AML-193 (cell line): ENCODE results near the gene NIM1K.
"Not testable (repeated sequence)": the region's sequence is repeated elsewhere in the genome, so short reads cannot be mapped to it uniquely, and the experiment has no call there.

Source experiments
- DNase-seq, 2 experiments: peaks; one replicate each; lab custom pipeline; 2025; lab: John Stamatoyannopoulos, UW

The NIM1K gene

DNA sequence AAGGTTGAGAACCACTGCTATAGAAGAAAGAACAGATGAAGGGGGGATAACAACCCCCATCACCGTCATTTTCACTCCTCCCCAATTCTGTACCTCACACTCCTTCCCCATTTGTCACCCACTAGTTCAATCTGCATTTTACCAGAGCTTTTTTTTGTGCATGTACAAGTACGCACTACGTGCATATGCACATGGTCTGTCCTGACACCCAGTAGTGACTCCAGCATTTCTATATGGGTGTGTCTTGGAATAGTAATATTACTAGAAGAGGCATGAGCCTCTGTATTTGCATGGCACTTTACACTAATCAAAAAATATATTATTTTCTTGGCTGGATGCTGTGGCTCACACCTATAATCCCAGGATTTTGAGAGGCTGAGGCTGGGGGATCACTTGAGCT, 38.7 kb downstream of the NIM1K start:
- DNase-seq = no peak

DNA sequence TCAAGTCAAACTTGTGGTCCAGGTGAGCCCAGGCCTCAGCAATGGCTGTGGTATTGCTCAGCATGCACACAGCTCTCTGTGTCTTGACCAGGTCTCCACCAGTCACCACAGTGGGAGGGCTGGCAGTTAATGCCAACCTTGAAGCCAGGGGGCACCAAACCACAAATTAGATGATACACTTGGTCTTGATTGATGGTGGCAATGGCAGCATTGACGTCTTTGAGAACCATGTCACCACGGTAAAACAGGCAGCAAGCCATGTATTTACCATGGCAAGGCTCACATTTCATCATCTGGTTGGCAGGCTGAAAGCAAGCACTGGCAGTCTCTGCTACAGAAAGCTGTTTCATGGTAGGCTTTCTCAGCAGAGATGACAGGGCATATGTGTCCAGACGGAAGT, 40.0 kb downstream of the NIM1K start:
- DNase-seq = no peak

DNA sequence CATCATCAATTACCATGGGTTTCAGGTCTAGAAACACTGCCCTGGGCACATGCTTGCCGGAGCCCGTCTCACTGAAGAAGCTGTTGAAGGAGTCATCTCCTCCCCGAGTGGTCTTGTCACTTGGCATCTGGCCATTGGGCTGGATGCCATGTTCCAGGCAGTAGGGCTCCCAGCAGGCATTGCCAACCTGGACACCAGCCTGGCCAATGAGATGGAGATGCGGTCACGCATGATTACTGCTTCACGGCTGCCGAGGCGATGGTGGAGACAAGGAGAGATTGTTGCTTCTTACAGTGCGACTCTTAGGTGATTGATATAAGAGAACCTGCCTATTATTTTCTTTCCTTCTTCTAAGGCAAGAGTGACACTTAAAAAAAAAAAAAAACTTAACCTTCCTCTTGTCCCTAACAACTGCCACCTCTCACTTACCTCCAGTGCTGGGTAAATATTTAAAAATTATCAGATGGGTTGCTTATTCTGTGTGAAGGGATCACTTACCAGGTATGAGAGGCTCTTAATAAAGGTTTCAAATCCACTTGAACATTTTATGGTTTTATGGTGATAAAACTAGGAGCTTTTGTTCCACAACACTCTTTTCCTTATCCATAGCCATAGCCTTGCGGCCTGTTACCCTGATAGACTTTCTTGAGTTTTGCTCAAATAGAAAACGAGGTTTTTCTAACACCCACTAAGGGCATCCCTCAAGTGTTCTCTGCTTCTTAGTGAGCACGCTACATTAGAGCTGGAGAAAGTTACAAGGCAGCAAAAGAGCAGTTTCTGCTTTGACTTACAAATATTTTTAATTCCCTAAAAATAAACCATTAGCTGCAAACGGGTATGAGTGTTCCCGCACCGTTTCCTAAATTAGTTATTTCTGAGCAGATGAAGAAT, 41.2 kb downstream of the NIM1K start:
- no peak for DNase-seq

DNA sequence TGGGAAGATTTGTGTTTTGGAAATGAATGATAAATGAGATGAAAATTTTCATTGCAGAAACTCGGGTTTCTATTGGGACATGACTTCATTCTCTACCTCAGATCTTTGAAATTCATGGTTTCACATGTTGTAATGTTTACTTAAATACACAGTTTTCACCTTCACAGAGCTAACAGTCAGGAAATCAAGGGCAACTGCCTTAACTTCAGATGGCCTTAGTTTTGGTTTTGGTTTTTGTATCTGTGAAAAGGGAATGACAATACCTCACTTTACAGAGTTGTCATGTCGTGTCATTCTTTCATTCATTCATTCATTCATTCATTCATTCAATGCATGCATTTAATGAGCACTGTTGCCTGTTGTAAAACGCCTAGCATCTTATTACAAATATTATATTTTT, 41.9 kb downstream of the NIM1K start:
- DNase-seq = no peak

DNA sequence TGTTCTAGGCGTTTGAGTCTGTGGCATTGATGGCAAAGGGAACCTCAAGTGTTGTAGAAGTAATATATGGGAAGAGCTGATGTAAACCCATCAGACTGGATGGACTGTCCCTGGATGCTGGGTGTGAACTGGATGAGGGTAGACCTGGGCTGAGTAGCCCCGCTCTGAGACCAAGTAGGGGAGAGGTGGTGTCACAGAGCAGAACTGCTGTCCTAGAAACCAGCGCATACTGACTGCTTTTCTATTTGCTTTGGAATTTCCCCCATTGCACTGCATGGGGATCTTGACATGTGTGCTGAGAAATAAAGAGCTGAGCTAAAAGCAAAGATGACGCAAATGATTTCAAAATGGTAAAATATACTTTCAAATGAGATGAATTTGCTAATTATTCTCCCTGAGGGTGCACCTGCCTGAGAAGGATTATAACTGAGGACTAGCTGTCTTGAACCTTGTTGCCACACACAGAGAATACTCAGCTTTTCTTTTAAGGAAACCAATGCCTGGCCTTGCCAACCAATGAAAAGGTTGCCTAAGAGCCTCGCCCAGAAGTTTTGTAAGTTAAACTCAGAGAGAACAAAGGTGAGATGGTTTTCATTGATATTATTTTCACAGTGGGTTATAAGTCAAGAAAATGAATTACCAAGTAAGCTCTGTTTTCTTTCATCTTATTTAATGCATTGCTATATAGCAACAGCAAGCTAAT, 44.8 kb downstream of the NIM1K start:
- no peak for DNase-seq

DNA sequence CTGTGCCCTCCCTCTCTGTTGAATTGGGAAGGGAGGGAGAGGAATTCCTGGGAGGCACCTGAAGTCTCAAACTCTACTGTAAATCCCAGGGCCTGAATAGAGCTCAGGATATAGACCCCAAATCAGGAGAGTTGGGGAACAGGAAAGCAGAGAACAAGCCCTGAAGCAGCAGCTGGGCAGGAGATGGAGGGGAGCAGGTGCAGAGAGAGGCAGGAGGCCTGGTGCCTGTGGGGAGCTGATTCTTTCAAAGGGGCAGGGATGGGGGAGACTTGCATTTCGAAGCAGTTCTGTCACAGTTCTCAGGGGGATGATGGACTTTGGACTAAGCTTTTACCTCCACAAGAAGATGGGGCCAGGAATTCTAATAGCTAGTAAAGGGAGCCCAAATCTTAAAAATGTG, 50.2 kb downstream of the NIM1K start:
- DNase-seq = no peak

DNA sequence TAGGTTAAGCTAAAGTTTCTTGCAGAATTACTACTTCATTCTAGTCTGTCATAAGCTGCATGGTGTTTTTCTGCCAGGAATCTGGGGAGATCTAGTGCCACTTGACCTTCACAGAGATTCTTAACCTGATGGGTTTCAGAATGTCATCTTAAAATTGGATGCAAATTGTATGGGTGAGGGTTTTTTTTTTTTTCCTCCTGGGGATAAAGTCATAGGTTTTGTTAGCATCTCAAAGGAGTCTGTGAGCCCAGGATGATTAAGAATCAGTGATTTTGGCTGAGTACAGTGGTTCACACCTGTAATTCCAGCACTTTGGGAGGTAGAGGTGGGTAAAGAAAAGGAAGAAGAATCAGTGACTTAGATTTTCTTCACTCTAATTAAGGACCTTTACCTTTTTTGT, 51.2 kb downstream of the NIM1K start:
- DNase-seq = no peak

DNA sequence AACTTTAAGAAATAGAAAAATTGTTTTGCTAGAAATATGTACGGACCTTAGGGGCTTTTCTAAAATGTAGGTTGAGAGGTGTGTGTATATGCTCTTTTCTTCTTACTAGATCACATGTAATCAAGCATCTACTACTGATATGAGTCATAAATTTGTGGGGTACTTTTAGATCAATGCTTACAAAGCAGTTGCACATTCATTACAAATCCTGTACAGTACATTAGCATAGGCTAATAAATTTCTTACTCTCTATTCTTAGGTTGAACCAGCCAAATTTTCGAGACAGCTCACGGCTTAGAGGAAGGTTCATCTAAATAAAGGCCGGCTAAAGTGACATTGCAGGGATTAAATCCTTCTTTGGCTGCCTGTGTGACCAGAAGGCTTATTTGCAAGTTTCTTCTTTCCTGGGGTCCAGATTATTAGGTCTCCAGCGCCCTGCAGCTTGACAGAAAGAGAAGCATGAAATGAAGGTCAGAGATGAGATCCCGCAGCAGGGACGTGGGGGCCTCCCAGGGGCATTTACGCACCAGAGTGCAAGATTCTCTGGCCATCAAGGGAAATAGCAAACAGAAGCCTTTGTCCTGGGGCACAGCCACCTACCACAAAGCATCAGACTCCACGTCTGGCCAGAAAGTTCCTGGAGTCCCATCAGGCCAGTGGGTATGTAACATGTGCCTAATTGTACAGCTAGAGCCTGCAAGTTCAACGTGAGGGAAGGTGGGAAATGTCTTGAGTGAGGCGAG, 53.0 kb downstream of the NIM1K start:
- no peak for DNase-seq

DNA sequence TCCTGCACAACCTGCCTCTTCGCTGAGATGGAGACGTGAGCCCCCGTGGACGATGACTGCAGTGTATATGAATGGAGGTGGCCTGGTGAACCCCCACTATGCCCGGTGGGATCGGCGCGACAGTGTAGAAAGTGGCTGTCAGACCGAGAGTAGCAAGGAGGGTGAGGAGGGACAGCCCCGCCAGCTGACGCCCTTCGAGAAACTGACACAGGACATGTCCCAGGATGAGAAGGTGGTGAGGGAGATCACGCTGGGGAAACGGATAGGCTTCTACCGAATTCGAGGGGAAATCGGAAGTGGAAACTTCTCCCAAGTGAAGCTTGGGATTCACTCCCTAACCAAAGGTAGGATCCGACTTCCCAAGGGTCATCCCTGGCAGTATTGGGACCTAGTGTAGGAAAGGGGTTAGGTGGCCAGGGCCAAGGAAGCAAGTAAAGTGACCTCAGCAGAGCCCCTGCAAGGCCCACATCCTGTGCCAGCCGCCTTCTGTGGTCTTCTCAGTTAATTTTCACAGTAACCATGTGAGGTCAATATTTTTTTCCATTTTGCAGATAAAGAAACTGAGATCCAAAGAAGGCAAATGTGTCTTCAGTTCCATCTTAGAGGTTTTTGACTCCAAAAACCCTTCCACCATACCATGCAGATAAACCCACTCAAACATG, 53.8 kb downstream of the NIM1K start:
- no peak for DNase-seq

DNA sequence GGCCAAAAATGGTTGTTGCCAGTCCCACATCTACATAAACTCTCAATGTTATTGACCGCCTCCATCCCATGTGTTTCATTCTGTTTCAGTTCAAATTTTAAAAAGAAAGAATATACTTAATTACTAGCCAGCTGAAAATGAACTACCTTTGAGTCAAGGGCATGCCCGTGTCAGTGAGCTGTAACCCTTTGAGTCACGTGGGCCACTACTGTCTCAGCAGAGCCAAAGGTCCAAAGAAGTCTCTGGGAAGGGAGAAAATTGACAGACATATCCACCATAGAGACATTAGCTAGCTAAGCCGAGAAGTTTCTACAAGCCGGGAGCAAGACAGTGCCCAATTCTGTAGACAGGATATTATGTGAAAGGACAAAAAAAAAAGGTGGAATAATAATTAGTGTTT, 59.7 kb downstream of the NIM1K start:
- DNase-seq = no peak

DNA sequence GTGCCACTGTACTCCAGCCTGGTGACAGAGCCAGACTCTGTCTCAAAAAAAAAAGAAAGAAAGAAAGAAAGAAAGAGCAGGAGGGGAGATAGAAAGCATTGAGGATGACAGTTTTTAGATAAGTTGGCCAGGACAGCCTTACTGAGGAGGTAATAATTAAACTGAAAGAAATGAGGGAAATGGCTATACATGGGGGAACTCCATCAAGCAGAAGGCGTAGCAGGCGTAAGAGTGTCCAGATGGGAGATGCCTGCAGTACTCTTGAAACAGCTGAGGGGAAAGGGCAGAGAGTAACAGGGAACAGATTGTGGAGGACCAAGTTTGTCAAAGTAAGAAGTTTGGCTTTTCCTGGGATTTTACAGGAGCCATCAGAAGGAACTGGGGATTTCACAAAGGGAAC, 63.7 kb downstream of the NIM1K start:
- no peak for DNase-seq

DNA sequence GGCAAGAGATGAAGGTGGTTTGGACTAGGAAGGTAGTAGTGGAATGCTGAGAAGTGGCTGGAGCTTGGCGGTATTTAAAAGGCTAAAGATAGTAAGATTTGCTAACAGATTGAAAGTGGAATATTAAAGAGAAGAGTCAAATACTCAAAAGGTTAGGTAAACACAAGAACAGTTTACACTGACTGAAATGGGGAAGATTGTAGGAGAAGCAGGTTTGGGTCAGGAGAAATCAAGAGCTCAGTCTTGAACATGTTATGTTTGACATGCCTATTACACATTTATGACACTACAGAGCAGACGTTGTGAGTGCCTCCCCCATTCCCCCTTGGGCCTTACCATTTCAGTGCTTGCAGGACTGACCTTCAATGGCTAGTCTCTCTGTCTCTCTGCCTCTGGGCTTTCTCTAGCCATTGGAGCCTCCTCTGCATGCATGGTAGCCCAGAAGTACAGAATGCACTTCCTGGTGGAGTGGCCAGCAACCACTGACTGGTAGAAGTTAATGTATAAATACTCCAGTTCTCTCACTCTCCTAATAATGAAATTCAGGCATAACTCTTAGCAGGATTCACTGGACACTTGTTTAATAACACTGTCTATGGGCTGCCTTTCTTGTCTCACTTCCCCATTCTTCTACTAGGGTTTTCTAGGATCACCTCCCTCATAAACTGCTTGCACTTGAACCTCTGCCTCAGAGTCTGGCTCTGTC, 64.4 kb downstream of the NIM1K start:
- no peak for DNase-seq

DNA sequence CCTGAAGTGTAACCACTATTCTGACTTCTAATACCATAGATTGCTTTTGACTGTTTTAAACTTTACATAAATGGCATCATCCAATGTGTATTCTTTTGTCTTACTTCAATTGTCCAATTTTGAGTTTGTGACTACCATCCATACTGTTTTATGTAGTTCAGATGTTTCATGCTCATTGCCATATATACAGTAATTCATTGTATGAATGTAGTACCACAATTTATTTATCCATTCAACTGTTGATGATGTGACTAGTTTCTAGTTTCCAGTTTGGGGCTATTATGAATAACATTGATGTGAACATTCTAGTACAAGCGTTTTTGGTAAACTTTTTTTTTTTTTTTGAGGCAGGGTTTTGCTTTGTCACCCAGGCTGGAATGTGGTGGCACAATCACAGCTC, 66.1 kb downstream of the NIM1K start:
- DNase-seq = no peak

DNA sequence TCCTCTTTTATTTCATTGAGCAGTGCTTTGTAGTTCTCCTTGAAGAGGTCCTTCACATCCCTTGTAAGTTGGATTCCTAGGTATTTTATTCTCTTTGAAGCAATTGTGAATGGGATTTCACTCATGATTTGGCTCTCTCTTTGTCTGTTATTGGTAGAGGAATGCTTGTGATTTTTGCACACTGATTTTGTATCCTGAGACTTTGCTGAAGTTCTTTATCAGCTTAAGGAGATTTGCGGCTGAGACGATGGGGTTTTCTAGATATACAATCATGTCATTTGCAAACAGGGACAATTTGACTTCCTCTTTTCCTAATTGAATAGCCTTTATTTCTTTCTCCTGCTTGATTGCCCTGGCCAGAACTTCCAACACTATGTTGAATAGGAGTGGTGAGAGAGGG, 70.2 kb downstream of the NIM1K start:
- not testable (repeated sequence) for DNase-seq

DNA sequence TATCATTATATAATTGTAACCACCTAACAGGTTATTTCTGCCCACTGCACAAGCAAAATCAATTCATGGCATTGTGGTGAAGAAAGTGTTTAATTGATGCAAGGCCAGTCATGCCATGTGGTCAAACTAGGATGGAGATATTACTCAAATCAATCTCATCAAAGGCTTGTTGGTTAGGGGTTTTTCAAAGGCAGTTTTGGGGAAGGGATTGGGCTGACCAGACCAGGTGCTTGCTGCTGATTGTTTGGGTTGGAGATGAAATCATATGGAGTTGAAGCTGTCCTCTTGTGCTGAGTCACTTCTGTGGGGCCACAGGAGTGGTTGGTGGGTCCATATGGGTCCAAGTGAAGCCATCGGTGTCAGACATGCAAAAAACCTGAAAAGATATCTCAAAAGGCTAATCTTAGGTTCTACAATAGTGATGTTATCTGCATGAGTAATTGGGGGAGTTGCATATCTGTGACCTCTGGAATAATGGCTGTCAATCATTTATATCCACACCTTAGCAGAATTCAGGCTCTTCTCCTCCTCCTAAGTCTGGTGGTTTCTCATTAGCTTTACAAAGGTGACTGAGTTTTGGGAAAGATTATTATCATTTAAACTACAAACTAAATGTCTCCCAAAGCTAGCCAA, 76.3 kb downstream of the NIM1K start:
- DNase-seq = no peak

DNA sequence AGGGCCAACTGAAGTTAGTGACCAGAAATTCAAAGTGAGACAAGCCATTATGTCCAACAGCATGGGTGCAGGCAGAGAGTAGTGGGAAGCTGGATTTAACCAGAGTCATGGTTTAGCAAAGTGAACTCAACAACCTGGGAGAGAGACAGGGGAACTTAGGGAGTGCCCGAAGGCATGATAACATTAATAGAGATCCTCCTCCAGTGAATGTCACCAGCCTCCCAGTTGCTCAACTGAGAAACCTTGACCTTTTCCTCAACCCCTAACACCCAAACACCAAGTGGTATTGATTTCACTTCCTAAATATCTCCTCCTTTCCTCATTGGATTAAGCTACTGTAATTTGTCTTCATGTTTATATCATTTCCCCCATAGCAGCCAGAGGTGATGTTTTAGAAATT, 78.6 kb downstream of the NIM1K start:
- DNase-seq = no peak

DNA sequence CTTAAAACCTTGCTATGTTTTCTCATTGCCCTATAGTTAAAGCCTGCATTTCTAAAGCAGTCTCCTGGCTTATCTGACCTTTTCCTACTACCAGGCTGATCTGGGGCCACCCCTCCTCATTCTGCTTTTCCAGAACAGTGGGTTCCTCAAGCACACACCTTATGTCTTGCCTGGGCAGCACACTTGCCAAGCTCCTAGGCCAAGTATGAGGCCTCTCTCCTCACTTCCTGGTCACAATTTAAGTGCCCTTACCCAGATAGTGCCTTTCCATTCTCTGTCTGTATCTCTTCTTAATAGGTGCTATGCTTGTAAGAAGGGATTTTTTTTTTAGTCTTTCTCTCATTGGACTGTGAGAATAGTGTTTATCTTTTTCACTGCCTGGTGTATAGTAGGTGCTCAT, 81.5 kb downstream of the NIM1K start:
- no peak for DNase-seq

DNA sequence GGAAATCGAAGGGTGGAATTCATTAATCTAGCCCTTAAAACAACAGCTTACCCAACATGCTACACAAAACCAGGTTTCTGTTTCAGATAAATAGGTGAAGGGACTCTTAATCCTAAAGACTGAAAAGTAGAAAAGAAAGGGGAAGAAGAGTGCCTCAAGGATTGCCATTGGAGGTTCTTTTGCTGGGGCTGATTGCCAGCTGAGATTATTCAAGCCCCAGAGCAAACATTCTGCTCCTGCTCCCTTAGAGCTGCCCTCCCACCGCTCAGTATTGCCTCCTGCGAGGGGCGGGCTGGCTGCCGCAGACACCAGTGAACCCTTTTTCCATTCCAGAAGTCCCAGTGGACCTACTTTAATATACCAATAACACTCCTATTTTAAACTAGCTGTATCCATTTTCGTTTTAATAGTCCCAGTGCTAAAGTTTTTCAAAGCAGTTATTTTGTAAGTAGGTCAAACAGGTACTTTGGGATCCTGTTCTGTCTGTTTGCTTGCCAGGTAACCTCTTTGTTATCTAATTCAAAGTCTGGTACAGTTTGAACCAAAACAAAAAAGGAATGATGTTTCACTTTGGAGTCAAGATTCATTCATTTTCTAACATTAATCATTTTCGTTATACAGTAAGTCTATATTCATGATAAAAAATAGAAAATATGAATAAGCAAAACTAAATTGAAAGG, 82.5 kb downstream of the NIM1K start:
- no peak for DNase-seq

DNA sequence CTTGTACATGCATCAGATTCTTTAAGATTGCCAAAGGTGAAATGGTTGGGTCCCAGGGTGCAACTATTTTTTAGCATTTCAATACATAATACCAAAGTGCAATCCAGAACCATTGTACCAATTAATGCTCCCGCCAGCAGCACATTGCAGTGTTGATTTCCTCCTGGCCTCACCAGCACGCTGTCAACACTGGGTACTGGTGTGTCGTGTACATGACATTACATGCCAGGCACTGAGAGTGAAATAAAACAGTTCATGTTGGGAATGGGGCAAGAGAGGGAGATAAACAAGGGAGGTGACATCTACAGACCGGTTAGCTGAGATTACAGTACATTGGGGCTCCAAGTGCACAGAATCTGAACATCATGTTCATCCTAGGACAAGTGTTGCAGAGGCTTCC, 83.4 kb downstream of the NIM1K start:
- no peak for DNase-seq

DNA sequence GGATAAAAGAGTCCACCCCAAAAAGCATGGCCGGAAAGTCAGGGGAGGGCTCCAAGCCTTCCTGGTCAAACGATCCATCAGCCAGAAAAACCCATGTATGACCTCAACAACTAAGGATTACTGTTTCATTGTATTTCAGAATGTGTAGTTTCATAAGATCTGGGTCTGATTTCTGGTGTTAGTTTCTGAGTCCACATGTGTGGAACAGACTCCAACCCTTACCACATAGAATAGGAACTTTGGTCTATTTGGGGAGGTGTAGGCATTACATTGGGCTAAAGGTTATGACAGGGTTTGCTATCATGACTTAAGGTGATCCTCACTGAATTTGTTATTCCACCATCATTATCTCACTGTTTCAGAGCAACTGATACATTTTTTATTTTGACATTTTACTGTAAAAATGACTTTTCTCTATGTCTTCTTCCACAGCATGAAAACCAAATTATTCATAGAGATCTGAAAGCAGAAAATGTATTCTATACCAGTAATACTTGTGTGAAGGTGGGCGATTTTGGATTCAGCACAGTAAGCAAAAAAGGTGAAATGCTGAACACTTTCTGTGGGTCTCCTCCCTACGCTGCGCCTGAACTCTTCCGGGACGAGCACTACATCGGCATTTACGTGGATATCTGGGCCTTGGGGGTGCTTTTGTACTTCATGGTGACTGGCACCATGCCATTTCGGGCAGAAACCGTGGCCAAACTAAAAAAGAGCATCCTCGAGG, 87.7 kb downstream of the NIM1K start:
- DNase-seq = no peak
